ENCODE results near the gene SMIM38. TPM values are rescaled to one million over a fixed set of nuclear protein-coding genes. Genes with fewer than 3 reads are reported as not detected.

The SMIM38 gene
- polyA plus RNA-seq, 1 donor = 0.52 TPM

DNA sequence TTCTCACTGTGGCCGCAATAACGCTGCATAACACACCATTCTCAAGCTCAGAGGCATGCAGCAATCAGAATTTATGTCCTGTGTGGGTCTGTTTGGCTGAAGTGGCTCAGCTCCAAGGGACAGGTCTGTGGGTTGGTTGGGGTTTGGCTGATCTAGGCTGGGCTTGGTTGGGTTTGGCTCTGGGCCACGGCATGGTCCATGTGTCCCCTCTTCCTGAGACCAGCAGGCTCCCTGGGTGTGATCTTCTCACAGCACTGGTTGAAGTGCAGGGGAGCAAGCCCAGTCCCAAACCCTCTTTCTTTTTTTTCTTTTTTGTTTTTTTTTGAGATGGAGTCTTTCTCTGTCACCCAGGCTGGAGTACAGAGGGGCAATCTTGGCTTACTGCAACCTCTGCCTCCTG, 25.0 kb downstream of the SMIM38 start:
- no peak for DNase-seq

DNA sequence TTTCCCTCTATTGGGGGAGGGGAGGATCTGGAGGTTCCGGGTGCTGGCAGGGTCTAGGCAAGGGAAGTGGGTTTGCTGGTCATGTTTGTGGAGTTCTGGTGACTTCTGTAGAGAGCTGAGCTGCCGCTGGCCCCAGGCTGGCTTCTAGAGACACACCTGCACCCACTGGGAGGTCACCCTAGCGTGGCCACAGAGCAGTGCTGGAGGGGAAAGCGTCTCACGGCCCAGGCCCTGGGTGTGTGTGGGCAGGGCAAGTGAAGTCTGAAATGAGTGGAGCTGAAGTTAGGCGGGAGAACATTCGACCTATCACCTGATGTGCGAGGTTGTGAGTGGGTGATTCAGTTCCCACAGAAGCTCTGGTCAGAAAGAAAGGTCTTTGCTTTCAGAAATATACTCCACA, 27.9 kb downstream of the SMIM38 start:
- no peak for DNase-seq

DNA sequence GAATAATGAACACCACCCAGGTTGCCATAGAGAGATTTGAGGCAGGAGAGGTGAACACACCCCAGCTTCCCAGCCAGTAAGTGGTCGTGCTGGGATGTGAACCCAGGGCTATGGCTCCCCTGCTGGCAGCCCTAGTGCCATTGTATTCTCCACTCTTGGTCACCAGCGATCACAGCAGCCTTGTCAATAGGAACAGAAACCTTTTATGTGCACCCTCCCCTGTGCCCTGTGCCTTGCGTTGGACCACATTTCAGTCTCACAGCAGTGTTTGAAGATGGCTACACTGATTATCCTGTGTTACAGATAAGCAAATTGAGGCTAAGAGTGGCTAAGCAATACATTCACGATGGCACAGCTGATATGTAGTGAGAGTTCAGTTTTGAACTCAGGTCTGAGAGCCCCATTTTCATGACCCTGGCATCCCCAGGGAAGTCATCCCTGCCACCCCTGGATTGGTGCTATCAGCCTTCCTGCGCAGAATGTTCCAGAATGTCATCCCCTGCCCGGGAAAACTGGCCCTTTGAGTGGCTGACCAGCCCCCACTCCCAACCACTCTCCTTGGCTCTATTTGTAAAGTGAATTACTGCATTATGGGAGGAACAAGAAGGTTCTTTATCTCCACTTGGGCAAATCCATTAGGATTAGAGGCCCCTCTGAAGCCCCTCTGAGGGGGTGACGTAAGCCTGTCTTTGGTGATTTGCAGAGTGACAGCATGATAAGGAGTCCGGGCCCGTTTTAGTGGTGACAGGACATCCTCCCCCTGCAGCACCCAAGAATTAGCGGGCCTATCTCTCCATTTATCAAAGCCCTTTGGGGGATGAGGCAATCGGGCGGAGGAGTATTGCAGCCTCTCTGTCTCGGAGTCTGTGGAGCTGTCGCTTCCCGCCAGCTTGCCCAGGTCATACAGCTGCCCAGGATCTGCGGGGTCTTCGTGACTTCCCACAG, 30.9 kb downstream of the SMIM38 start:
- DNase-seq = no peak

DNA sequence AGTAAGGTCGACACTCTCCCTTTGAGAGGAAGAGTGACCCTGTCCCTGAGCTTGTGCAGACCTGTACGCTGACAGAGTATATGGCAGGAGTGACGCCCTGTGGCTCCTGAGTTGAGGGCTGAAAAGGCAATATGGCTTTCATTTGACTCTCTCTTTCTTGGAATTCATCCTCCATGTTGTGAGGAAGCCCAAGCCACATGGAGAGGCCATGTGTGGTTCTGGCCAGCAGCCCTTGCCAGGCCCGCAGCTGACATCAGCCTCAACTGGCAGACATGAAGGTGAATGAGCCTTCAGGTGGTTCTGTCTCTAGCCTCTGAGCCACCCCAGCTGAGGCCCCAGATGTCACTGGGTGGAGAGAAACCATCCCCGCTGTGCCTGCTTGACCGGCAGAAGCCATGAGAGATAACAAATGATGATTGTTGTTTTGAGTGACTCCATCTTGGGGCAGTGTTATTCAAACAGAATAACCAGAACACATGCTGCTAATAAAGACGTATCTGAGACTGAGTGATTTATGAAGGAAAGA, 31.9 kb downstream of the SMIM38 start:
- DNase-seq = no peak

DNA sequence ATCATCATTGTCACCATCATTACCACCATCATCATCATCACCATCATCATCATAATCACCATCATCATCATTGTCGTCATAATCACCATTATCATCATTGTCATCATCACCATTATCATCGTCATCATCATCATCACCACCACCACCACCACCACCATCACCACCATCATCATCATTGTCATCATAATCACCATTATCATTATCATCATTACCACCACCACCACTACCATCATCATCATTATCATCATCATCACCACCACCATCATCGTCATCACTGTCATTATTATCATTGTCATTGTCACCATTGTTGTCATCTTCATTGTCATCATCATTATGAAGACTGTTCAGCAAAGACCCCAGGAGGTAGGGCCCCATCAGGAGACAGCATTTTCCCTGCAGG, 33.3 kb downstream of the SMIM38 start:
- DNase-seq = no peak

DNA sequence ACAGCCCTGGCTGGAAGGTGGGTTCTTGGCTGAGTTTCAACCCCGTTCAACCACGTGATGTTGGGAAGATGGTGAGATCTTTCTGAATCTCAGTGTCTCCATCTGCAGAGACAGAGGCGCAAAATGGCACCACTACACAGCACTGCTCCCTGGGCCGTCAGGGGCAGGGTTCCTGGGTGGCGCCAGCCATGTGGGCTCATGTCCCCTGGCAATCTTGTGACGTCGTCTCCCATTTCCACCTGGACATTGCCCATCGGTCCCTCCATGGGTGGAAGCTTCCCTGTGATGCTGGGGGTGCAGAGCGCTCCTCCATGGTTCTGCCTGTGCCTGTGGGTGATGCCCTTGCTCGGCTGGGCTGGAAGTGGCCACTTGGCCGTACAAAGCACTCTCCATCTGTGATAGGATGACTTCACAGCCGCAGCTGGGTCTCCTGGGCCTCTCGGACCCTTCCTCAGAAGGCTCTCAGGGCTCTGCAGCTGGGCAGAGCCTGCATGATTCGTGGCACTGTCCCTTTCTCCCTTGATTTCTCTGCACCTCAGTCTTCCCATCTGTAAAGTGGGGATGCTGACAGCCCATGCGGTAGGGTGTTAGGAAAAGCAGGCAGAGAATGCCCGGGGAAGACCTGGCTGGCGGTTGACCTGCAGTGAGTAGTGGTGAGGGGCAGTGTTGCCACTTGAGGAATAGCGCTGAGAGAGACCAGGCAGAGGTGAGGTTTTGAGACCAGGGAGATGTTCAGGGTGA, 35.2 kb downstream of the SMIM38 start:
- no peak for DNase-seq

DNA sequence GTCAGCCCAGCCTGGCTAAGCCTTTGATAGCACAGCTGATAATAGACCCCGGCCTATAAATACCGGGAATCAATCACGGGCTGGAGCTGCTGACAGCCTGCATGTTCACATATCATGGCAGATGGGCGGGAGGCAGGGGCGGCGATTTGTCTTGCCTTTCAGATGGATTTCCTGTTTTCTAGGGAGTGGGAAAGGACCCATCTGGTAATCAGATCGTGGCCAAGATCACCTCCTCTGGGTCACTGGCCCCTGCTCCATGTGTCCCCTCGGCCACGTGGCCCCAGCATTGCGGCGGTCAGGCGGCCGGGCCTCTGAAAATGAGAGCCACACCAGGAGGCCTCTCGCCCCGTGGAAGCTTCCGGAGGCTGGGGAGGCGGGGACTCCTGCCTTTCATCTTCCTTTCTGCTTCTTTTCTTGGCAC, 36.6 kb downstream of the SMIM38 start:
- DNase-seq = no peak

DNA sequence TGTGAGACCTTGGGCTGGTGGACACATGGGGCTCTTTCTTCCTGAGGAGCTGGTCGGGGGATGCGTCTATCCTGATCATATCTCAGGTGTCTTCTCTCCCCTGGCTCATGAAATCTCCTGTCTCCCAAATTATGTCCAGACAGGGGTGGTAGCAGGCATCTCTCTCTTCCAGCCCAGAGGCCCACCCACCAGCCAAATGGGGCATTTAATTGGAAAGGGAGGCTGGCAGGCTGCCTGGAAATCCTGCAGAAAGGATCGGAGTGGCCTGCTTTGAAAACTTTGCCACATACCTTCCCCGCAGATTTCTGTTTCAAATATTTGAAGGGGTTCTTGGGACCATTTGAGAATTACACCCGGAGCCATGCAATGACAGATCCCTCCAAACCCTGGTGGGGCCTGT, 37.4 kb downstream of the SMIM38 start:
- no peak for DNase-seq

DNA sequence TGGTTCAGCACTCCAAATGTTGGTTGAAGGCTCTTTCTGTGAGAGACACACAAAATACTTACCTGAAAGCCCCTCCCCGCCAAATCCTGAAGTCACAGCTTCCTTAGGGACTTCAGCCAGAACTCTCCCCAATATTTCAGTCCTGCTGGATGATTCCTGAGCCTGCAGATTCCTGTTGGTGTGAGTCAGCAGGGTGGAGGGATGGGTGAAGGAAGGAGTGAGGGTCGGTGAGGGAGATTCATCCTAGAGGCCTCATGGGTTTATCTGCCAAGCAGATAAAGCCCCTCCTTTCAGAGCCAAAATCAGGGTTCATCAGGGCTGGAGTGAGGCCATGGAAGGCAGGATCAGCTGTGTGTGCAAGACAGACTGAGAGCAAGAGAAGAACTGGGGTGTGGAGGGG, 37.9 kb downstream of the SMIM38 start:
- DNase-seq = no peak

DNA sequence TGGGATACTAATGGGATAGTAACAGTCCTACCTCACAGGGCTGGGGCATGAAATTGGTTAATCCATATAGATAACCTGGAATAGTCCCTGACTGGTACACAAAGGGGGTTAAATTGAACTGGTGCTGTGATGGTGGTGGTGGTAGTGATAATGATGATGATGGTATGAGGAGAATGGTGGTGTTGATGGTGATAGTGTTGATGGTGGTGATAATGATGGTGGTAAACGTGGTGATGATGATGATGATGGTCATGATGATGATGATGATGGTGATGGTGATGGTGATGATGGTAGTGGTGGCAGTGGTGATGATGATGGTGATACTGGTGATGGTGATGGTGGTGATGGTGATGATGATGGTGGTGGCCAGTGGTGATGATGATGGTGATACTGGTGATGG, 38.7 kb downstream of the SMIM38 start:
- no peak for DNase-seq

DNA sequence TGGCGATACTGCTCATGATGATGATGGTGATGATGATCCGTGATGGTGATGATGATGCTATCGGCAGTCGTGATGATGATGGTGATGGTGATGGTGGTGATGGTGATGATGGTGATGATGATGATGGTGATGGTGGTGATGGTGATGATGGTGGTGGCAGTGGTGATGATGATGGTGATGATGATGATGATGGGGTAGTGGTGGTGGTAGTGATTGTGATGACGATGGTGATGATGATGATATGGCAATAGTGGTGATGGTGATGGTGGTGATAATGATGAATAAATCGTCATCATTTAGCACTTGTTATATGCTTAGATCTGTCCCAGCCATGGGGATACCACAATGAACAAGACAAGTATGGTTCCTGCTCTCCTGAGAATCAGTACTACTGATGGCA, 39.2 kb downstream of the SMIM38 start:
- no peak for DNase-seq

DNA sequence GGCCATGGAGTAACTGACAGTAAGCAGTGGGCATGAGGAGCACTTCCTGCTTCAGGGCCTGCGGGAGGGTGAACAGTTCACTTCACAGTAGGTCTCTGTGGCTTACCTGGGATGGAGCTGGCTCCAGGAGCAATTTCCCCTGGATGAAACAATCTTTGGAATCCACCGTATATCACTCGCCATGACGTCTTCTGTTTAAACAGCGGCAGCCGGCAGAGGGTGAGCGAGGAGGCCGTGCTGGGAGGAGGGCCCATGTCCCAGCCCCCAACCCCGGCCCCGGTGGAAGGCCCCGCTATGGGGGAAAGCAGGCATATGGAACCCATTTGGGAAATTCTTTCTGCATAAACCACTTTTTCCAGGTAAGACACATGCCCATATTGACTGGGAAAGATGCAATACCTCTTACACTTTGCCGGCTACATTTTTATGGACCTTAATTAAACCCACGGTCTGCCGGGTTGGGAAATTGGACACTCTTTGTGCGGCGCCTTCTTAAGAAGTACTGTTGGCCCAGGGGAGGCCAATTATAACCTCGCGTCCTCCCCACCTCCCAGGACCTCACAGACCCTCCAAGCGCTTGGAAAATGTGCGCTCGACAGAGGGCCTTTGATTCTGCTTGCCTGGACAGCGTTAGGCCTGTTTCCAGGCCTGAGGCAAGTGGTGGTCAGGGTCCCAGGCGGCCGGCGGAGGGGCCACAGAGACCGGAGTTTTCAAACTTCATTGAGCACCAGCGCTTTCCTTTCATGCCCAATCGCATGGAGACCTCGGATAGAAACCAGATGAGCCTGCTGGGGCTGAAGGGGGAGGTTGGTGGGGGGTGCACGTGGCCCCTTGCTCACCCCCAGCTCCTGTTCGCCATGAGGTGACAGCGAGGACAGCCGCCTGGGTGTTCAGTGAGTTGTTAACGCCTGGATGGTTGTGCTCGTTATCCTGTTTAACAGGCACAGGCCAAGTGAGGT, 40.4 kb downstream of the SMIM38 start:
- DNase-seq = peak; percentile 62

DNA sequence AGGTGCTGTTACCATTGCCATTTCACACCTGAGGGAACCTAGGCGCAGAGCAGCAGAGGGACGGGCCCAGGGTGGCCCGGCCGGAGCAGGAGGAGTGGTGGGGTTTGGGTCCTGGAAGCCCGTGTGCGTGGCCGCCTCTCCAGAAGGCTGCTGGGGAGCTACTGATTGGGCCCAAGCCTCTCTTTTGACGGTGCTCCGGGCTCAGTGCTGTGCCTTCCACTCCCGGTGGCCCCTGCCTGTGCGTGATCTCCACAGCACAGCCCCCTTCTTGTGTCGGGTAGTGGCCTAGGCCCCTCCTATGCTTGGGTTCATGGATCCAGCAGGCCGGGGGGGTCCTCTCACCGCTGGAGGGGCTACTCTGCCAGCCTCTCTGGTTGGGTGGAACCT, 41.0 kb downstream of the SMIM38 start:
- no peak for DNase-seq

DNA sequence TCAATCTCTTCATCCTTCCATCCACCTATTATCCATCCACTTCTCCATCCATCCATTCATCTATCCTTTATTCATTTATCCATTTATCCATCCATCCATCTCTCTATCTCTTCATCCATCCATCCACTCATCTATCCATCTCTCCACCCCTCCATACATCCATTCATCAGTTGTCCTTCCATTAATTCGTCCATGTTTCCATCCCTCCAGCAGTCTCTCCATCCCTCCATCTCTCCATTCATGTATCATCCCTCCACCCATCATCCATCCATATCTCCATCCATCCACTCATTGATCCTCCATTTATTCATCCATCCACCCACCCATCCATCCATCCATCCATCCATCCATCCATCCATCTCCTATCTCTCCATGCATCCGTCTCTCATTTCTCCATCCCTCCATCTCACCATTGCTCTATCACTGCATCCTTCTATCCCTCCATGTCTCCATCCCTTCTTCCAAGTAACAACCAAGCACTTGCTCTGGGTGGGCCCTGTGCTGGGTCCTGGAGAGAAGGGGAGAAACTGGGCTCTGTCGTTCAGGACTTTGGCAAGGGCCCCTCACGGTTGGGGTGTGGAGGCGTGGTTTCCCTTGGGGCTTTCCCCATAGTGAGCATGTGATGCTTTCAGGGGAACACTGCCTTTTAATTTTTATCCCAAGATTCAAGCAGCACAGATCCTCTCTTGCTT, 43.3 kb downstream of the SMIM38 start:
- DNase-seq = no peak

DNA sequence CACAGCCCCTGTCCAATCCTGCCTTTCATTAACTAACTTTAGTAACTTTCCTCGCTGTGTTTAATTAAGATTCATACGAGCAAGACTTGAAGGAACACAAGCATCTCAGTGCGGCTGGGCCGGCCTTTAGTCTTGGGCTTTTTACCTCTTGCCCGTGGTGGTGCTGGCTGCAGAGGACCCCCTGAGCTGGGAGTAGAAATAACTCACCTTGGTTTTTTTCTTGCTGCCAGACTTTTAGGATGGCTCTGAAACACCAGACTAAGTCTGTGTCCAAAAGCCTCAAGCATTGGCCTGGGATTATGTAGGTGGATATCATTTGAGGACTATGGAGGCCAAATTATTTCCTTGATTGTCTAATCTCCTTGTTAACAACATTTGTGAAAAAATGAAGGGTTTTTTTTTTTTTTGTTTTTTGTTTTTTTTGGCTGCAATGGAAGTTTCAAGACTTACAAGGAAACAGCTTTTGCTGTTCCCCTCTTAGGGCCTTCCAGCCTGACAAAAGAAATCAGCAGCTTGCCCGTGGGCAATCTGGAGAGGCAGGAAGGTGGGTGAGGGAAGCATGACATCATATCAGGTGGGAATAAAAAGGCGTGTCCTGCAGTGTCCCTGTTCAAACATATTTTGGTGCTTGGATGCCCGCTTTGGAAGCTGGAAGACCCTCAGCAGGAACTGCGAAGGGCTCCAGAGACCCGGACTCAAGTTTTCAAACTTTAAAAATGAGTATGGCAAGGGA, 44.0 kb downstream of the SMIM38 start:
- DNase-seq = no peak

DNA sequence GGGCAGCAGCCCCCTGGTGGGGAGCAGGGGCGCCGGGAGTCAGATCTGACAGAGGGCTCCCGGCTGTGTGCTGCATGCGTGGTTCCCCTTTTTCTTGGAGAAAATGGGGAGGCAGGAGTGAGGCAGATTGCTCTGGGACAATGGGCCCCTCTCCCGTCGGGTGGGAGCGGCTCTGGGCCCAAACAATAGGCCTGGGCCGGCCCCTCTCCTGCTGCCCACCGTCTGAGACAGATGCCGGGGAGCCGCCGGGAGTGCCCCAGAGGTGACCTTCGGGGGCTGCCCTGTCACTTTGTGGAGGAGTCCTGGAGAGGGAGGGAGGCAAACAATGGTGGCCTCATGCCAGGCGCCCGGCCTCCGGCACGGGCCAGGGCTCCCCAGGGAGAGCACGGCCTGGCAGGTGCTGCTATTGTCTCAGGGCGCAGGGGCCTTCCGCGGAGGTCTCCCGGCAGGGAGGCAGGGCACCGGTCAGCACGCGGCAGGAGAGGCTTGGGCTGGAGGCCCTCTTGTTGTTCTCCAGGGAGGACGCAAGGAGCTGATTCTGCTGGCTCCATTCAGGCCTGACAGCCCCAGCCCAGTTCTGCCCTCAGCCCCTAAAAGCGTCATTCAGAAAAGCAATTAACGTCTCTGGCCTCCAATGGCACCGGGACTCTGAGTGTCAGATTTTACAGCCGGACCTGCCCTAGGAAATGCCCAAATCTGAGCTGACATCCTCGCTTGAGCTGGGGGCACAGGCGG, 44.8 kb downstream of the SMIM38 start:
- DNase-seq = peak; percentile 68

DNA sequence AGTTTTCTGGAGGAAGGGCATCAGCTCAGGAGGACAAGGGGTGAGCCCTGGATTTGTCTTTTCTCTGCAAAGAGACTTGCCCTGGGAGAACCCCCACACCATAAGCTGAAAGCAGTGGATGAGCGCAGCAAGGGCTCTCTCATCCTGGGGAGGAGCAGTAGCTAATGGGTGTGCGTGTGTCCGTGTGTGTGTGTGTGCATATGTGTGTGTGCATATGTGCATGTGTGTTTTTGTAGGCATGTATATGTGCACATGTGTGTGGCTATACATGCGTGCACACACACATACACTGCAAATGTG, 45.3 kb downstream of the SMIM38 start:
- no peak for DNase-seq

DNA sequence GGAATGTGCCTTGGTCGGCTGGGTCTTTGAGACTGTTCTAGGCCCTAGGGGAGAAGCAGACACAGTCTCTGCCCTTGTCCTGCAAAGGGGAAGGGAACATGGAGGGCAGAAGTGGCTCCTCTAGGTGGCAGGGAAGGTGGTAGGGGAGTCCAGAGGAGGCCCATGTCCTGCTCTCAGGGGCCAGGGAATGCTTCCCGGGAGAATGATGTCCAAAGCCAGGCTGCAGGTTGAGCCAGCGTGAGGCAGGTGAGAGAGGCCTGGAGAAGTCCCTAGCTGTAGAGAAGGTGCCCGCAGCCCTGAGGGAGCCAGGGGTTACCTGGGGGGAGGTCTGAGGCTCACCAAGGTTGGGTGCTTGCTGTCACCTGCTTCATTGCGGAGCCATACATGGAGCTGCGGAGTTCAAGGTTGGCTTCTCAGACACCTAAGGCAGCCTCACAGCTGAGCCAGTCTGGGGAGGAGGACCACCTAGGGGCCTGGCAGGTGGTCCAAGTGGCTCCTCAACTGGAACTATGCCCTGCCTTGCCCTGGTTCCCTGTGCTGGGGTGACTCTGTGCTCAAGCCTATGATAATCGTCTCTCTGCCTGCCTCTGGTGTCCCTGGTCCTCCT, 46.1 kb downstream of the SMIM38 start:
- DNase-seq = no peak

DNA sequence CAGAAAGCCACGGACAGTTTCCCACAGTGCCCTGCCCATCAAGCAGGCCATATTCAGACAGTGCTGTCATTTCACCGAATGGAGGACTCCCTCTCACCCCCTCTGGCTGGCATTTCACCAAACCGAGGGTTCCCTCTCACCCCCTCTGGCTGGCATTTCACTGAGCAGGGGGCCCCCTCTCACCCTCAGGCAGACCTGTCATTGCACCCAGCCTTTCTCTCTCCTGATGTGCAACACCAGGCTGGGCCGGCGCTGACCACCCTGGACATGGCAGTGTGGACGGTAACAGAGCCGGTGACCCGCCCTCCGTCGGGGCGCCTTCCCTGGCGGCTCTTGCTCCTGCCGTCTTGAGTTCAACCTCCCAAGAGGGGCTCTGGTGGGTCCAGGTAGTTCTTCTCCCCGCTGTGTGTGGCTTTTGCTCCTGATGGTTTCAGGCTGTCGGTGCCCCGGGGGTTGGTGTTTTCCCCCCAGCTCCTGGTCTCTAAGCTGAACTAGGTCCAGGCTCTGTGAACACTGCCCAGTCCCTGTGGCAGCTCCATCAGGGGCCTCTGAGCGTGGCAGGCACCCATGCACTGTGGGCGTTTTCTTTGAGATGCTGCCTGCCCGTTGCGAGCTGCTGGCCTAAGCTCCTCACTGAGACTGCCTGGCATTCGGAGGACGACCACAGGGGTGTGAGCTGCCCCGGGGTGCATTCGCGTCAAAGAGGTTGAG, 46.9 kb downstream of the SMIM38 start:
- DNase-seq = no peak

All from left kidney (tissue), 2 donors.